SKM-1 (cell line): ENCODE measurements around the gene SREBF1.

ENCODE experiments used
- DNase-seq: peaks from one replicate; lab custom pipeline; 2025; ENCODE audit not compliant: unreplicated experiment; lab: John Stamatoyannopoulos, UW

Gene SREBF1

DNA sequence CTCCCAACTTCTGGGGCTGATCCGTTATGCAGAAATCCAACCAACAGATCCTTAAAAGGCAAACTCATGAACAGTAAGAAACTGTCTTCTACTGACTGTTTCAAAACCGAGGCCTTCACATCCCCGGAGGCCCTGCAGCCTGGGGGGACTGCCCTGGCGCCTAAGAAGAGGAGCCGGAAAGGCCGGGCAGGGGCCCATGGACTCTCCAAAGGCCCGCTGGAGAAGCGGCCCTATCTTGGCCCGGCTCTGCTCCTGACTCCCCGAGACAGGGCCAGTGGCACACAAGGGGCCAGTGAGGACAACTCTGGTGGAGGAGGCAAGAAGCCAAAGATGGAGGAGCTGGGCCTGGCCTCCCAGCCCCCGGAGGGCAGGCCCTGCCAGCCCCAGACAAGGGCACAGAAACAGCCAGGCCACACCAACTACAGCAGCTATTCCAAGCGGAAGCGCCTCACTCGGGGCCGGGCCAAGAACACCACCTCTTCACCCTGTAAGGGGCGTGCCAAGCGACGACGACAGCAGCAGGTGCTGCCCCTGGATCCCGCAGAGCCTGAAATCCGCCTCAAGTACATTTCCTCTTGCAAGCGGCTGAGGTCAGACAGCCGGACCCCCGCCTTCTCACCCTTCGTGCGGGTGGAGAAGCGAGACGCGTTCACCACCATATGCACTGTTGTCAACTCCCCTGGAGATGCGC lies 39.5 kb downstream of the SREBF1 start:
- DNase-seq = no peak

DNA sequence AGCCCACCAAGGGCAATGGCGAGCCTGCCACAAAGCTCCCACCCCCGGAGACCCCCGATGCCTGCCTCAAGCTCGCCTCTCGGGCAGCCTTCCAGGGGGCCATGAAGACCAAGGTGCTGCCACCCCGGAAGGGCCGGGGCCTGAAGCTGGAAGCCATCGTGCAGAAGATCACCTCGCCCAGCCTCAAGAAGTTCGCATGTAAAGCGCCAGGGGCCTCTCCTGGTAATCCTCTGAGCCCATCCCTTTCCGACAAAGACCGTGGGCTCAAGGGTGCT lies 40.1 kb downstream of the SREBF1 start:
- no peak for DNase-seq

- no peak for DNase-seq
Observed at GRCh38 chr17:17795946-17796786, 40.6 kb downstream of the SREBF1 start.

DNA sequence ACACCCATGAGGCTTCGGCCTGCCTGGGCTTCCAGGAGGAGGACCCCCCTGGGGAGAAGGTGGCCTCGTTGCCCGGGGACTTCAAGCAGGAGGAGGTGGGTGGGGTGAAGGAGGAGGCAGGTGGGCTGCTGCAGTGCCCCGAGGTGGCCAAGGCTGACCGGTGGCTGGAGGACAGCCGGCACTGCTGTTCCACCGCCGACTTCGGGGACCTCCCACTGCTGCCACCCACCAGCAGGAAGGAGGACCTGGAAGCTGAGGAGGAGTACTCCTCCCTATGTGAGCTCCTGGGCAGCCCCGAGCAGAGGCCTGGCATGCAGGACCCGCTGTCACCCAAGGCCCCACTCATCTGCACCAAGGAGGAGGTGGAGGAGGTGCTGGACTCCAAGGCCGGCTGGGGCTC lies 41.5 kb downstream of the SREBF1 start:
- no peak for DNase-seq

DNA sequence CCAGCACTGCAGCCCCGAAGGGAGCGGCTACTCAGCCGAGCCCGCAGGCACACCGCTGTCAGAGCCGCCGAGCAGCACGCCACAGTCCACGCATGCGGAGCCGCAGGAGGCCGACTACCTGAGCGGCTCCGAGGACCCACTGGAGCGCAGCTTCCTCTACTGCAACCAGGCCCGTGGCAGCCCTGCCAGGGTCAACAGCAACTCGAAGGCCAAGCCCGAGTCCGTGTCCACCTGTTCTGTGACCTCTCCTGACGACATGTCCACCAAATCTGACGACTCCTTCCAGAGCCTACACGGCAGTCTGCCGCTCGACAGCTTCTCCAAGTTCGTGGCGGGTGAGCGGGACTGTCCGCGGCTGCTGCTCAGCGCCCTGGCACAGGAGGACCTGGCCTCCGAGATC lies 42.4 kb downstream of the SREBF1 start:
- no peak for DNase-seq

GRCh38 chr17:17793378-17794214 lies 43.2 kb downstream of the SREBF1 start:
- no peak for DNase-seq

GRCh38 chr17:17792551-17793377 lies 44.0 kb downstream of the SREBF1 start:
- DNase-seq = no peak

DNA sequence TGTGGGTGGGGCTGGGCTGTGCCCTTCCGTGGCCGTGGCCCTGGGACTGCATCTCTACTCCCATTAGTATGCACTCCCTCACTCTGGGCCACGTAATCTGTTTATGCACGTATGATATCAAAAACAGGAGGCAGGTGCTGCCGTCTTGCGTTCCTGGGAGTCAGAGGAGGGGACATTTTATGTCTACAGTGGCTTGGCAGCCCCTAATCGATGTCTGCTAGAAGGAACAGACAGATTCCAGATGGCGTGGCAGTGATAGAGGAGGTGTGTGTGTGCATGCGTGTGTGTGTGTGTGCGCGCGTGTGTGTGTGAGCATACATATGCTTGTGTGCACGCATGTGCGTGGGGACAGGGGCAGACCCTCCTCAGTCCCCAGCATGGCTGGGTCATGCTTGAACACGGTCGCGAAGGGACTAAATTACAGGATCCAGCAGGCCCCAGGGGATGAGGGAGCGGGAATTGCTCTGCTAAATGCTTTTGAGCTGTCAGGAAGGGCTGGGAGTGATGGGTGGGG lies 44.7 kb downstream of the SREBF1 start:
- no peak for DNase-seq

DNA sequence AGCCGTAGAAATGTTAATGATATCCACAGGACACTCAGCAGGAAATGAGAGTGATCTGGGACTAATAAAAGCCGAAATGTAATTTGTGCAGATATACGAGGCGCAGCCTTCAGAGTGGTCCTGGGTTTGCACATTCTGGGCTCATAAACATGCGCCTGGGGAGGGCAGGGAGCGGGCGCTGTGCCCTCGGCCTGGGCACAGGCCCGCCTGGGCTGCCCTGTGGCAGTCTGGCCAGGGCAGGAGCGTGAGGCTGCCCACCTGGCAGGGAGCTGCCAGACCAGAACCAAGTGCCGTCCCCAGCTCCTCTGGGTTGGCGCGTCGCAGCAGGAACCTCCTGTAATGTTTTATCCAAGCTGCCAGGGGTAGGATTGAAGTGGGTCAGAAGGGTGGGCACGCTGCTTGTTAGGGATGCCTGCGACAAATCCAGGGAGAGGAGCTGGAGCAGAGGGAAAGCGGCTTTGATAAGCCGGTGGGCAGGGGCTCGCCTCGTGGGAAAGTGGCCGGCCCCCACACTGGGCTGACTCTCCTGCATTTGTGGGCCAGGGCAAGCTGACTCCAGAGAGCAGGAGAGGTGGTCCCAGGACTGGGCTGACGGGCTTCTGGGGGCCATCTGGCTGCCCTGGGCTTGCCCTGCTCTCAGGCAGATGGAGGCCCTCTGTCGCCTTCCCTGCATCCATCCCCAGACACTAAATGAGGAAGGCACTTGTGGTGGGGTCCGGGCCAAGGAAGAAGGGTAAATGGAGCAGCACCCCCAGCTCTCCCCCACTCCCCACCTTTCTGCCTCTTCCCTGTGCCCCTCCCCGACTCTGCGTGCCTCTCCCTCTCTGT lies 45.9 kb downstream of the SREBF1 start:
- no peak for DNase-seq

- DNase-seq = no peak
Observed at GRCh38 chr17:17789828-17790636, 46.8 kb downstream of the SREBF1 start.

DNA sequence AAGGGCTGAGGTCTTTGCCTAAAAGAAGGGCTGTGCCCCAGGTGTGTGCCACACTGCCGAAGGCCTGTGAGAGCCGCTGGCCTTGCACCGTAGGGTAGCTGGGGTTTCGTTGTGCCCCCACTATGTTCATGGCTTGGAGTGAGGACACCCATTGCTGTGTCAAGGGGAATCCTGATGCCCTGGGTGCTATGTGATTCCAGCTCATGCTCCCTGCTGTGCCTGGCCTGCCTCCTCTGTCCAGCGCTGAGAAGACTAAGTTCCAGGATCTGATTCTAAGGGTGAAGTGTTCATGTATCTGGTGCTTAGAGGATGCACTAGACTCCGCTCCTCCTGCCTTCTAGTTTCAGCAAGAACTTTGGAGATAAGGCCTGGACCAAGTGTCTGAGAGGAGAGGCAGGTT lies 47.4 kb downstream of the SREBF1 start:
- DNase-seq = no peak

GRCh38 chr17:17788967-17789366 lies 47.8 kb downstream of the SREBF1 start:
- no peak for DNase-seq

- DNase-seq = no peak
Observed at GRCh38 chr17:17787568-17787967, 49.2 kb downstream of the SREBF1 start.

DNA sequence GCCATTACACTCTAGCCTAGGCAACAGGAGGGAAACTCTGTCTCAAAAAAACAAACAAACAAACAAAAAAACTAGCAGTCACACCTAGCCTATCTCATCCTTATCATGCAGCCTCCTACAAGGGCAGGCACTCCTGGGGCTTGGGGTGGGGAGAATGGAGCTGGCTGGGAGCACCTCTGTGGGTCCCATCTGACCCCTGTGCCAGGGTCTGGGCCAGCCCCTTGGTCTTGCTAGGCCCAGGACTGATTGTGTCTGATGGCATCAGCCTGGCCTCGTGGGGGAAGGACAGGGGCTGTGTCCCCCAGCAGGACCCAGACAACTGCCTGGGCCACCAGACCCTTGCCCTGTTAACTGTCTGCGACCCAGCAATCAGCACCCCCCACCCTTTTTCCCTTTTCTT lies 49.8 kb downstream of the SREBF1 start:
- DNase-seq = no peak

DNA sequence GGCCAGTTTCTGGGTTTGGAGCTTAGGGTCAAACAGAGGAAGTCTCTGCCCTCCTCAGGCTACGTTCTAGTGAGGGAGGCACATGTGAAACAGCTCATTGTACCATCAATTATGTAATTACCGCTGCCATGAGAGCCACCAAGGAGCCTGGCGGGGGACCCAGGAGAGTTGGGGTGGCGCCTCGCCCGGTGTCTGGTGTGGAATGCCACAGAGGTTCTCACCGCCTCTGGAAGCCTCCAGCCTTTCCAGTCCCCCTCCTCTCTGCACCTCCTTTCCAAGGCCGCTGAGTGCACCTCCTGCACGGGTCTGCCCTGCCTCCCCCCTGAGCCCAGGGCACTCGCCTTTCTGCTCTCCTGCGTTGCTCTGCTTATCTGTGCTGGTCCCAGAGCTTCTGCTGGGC lies 51.4 kb downstream of the SREBF1 start:
- DNase-seq = no peak

DNA sequence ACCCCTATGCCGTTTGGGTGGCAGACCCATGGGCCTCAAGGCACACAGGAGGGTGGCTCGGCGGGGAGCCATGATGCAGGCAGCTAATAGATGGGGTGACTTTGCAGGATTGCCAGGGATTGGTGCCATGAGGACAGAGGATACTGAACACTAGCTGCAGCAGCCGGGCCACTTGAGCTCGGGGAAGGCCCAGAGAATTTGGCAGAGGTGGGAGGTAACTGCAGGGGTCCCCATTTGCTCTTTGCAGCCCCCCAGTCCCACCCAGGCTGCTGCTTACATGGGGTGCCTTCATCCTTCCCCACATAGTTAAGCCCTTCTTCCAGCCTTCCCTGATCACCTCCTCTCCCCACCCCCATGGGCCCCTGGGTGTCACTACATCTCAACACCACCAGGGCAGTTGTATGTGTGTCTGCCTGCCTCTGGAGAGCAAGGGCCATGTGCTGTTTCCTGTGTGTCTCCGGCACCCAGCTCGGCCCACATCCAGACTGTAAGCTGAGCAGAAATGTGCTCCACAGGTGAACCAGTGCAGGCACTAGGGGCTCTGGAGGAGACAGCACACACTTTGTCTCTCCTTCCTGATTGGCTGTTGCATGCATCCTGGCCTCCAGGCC lies 52.0 kb downstream of the SREBF1 start:
- DNase-seq = no peak

DNA sequence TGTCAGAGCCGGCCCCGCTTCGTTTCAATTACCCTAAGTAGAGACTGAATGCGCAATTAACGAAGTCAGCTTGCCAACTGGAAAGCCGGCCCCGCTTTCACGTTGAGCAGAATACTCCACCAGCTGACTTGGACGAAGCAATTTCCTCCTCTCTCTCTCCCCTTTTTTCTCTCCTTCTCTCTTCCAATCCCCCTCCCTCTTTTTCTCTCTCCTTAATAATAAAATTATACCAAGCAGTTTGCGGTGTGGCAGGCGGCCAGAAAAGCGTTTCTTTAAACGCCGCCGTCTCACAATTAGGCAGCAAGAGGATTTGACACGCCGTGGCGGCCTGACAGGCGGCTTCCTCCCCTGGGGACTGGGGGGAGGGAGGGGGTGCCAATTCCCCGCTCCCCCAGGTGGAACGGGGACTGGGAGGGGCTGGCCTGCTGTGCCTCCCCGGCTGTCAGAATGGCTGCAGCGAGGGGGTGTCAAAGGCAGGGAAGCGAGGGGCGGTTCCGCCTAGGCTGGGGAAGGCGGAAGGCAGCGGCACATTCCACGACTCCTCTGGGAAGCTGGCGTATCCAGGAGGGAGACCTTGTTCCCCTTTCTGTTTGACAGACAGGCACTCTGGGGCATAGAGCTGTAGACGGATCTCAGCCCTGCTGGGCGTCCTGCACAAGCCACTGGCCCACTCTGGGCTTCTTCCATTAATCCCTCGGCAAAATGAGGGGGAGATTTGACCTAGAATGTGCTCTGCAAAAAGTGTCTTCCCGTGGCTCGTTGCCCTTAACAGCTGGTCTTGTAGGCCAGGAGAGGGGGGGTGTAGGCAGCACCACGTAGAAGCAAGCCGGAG lies 52.7 kb downstream of the SREBF1 start:
- DNase-seq = no peak
